GM23338 (cell line): ENCODE results near the gene XRN2. TPM values are rescaled to one million over a fixed set of nuclear protein-coding genes. Genes with fewer than 3 reads are reported as not detected.

Experiments
- ATAC-seq: fragments of 200-7000 bp; cut with Tn5 transposase; 3 replicates; pipeline ENCODE4 v1.9.1; 2020
- DNase-seq: peaks from one replicate; pipeline ENCODE4 v3.0.0-alpha.2; 2015; ENCODE audit warnings: low spot score
- H2AFZ ChIP-seq: fragments of 200-600 bp; sonication (generic); 2 replicates; pipeline ENCODE4 v1.8.0; 2016; ENCODE audit warnings: antibody characterized with exemption, mild to moderate bottlenecking, moderate library complexity
- H3F3A ChIP-seq: fragments of 200-600 bp; sonication (generic); replicated peaks from 2 replicates; pipeline ENCODE4 v1.8.0; 2017; ENCODE audit warnings: antibody characterized with exemption, mixed run types, low read depth
- H3K27ac ChIP-seq: fragments of 200-600 bp; sonication (generic); 2 replicates; pipeline ENCODE4 v1.6.1; 2016; ENCODE audit warnings: low read depth
- H3K27me3 ChIP-seq: fragments of 200-600 bp; sonication (generic); 2 replicates; pipeline ENCODE4 v1.8.0; 2016; ENCODE audit warnings: mild to moderate bottlenecking, mixed run types, moderate library complexity; ENCODE audit not compliant: insufficient read depth
- H3K36me3 ChIP-seq: fragments of 200-600 bp; sonication (generic); 2 replicates; pipeline ENCODE4 v1.8.0; 2016; ENCODE audit warnings: mild to moderate bottlenecking; ENCODE audit not compliant: insufficient read depth
- H3K4me1 ChIP-seq: fragments of 200-600 bp; sonication (generic); 2 replicates; pipeline ENCODE4 v1.8.0; 2016; ENCODE audit warnings: mild to moderate bottlenecking, moderate library complexity; ENCODE audit not compliant: insufficient read depth
- H3K4me2 ChIP-seq: fragments of 200-600 bp; sonication (generic); 2 replicates; pipeline ENCODE4 v1.7.1; 2017; ENCODE audit warnings: mixed run types
- H3K4me3 ChIP-seq: fragments of 200-600 bp; sonication (generic); 2 replicates; pipeline ENCODE4 v1.6.1; 2016; ENCODE audit warnings: mixed run types
- H3K79me2 ChIP-seq: fragments of 200-600 bp; sonication (generic); replicated peaks from 2 replicates; pipeline ENCODE4 v1.8.0; 2017; ENCODE audit warnings: mild to moderate bottlenecking; ENCODE audit not compliant: insufficient read depth
- H3K9me2 ChIP-seq: fragments of 200-600 bp; sonication (generic); 2 replicates; pipeline ENCODE4 v1.8.0; 2017; ENCODE audit not compliant: insufficient read depth
- H4K20me1 ChIP-seq: fragments of 200-600 bp; sonication (generic); replicated peaks from 2 replicates; pipeline ENCODE4 v1.8.0; 2017; ENCODE audit warnings: mild to moderate bottlenecking; ENCODE audit not compliant: insufficient read depth
- H3K27ac Mint-ChIP-seq: 2 replicates; pipeline ENCODE4 v1.8.0; 2020; ENCODE audit warnings: inconsistent platforms, mild to moderate bottlenecking, moderate library complexity, mixed read lengths
- H3K27me3 Mint-ChIP-seq: 3 replicates; pipeline ENCODE4 v1.8.0; 2022; ENCODE audit warnings: low read depth, mild to moderate bottlenecking, moderate library complexity, mixed read lengths, inconsistent platforms; ENCODE audit not compliant: insufficient read depth, poor library complexity
- H3K36me3 Mint-ChIP-seq: 3 replicates; pipeline ENCODE4 v1.8.0; 2021; ENCODE audit warnings: low read depth, mild to moderate bottlenecking, inconsistent platforms, moderate library complexity, mixed read lengths
- H3K4me1 Mint-ChIP-seq: 3 replicates; pipeline ENCODE4 v1.8.0; 2020; ENCODE audit warnings: mild to moderate bottlenecking, inconsistent platforms, mixed read lengths
- H3K4me3 Mint-ChIP-seq: 3 replicates; pipeline ENCODE4 v1.8.0; 2021; ENCODE audit warnings: moderate library complexity, mild to moderate bottlenecking, inconsistent platforms, mixed read lengths
- H3K9me3 Mint-ChIP-seq: 3 replicates; pipeline ENCODE4 v1.8.0; 2020; ENCODE audit warnings: moderate library complexity, mild to moderate bottlenecking, inconsistent platforms, mixed read lengths
- EZH2 ChIP-seq: fragments of 200-600 bp; sonication (generic); IDR thresholded peaks from one replicate; pipeline ENCODE4 v1.8.0; 2017; ENCODE audit warnings: antibody characterized with exemption, mild to moderate bottlenecking, low read depth; ENCODE audit not compliant: unreplicated experiment
- ZNF331 ChIP-seq: fragments of 250-450 bp; sonication (Bioruptor Pico); IDR thresholded peaks from 2 replicates; pipeline ENCODE4 v1.5.0; 2020; ENCODE audit warnings: low read depth, mild to moderate bottlenecking, moderate library complexity
- polyA plus RNA-seq: library from polyadenylated mRNA; unstranded; fragments of >200 nt; fragmentation: Nextera tagmentation; extraction: Ambion mirVana; gene quantifications from 2 replicates; pipeline ENCODE4 v1.2.1, GENCODE V29; 2016
- total RNA-seq: library from RNA; depleted of rRNA; stranded (reverse); fragments of >200 nt; shearing (Covaris generic); gene quantifications from 2 replicates; pipeline ENCODE4 v1.2.3, GENCODE V29; 2014
- TF ChIP-seq, protein P1 (sequence below): fragments of 250-450 bp; sonication (Bioruptor Pico); IDR thresholded peaks from 2 replicates; pipeline ENCODE4 v1.5.0; 2020; ENCODE audit warnings: mild to moderate bottlenecking, moderate library complexity
- TF ChIP-seq, protein P2 (sequence below): IDR thresholded peaks from one replicate; pipeline ENCODE4 v1.6.1; 2018; ENCODE audit warnings: antibody characterized with exemption; ENCODE audit not compliant: unreplicated experiment

The XRN2 gene
- total and polyA plus RNA-seq, 2 experiments from 2014 or later: 113 to 150 TPM

DNA sequence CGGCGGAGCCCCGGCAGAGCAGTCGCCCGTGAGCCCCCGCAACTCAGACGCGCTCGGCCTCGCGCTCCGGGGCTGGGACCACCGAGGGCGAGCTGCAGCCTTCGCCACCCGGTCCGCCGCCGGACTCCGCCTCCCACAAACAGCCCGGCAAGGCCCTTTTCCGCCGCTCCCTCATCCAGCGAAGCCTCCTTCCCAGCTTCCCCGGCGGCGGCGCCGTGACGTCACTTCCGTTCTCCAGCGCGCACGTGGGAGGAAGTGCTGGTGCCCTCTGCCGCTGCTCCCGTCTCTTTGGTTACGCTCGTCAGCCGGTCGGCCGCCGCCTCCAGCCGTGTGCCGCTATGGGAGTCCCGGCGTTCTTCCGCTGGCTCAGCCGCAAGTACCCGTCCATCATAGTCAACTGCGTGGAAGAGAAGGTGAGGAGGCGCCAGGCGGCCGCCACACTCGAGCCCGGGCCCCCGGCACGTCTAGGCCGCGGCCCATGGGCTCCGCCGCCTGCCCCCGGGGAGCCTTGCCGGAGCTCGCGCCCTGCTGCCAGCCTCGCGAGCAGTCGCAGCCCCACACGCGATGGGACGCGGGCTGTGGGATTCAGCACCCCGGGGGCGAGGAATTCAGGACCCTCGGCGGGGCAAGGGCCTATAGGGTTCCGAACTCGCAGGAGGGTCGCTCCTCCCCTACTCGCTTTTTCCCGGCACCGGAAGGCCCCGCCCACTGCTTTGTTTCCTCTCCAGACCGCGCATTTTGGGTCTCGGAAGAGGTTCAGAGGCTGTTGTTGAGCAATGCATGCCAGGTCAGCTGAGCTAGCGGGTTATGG is at the start of gene XRN2 (continued):
- TF ChIP-seq, protein P1, sequence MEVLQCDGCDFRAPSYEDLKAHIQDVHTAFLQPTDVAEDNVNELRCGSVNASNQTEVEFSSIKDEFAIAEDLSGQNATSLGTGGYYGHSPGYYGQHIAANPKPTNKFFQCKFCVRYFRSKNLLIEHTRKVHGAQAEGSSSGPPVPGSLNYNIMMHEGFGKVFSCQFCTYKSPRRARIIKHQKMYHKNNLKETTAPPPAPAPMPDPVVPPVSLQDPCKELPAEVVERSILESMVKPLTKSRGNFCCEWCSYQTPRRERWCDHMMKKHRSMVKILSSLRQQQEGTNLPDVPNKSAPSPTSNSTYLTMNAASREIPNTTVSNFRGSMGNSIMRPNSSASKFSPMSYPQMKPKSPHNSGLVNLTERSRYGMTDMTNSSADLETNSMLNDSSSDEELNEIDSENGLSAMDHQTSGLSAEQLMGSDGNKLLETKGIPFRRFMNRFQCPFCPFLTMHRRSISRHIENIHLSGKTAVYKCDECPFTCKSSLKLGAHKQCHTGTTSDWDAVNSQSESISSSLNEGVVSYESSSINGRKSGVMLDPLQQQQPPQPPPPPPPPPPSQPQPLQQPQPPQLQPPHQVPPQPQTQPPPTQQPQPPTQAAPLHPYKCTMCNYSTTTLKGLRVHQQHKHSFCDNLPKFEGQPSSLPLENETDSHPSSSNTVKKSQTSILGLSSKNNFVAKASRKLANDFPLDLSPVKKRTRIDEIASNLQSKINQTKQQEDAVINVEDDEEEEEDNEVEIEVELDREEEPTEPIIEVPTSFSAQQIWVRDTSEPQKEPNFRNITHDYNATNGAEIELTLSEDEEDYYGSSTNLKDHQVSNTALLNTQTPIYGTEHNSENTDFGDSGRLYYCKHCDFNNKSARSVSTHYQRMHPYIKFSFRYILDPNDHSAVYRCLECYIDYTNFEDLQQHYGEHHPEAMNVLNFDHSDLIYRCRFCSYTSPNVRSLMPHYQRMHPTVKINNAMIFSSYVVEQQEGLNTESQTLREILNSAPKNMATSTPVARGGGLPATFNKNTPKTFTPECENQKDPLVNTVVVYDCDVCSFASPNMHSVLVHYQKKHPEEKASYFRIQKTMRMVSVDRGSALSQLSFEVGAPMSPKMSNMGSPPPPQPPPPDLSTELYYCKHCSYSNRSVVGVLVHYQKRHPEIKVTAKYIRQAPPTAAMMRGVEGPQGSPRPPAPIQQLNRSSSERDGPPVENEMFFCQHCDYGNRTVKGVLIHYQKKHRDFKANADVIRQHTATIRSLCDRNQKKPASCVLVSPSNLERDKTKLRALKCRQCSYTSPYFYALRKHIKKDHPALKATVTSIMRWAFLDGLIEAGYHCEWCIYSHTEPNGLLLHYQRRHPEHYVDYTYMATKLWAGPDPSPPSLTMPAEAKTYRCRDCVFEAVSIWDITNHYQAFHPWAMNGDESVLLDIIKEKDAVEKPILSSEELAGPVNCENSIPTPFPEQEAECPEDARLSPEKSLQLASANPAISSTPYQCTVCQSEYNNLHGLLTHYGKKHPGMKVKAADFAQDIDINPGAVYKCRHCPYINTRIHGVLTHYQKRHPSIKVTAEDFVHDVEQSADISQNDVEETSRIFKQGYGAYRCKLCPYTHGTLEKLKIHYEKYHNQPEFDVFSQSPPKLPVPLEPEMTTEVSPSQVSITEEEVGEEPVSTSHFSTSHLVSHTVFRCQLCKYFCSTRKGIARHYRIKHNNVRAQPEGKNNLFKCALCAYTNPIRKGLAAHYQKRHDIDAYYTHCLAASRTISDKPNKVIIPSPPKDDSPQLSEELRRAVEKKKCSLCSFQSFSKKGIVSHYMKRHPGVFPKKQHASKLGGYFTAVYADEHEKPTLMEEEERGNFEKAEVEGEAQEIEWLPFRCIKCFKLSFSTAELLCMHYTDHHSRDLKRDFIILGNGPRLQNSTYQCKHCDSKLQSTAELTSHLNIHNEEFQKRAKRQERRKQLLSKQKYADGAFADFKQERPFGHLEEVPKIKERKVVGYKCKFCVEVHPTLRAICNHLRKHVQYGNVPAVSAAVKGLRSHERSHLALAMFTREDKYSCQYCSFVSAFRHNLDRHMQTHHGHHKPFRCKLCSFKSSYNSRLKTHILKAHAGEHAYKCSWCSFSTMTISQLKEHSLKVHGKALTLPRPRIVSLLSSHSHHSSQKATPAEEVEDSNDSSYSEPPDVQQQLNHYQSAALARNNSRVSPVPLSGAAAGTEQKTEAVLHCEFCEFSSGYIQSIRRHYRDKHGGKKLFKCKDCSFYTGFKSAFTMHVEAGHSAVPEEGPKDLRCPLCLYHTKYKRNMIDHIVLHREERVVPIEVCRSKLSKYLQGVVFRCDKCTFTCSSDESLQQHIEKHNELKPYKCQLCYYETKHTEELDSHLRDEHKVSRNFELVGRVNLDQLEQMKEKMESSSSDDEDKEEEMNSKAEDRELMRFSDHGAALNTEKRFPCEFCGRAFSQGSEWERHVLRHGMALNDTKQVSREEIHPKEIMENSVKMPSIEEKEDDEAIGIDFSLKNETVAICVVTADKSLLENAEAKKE (CRISPR knock-in tag): no peak
- TF ChIP-seq EZH2: no peak

DNA sequence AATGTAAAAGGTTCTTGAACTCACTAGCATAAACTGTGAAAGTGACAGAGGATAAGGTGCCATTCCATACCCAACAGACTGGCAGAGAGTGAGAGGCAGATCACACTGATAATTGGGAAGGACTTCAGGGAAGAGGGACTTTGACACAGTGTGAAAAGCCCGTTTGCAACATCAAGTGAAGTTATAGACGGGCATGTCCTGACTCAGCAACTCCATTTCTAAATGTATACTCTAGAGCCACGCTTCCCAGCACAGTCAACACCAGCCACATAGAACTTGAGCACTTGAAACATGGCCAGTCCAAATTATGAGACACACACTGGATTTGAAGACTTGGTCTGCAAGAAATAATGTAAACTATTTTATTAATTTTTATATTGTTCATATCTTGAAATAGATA is 45.9 kb upstream of the XRN2 start:
- Mint-ChIP-seq H3K27me3 (peaks cover 2% of the 10 kb centered on the region), H3K27ac (no peak overlapping the region), H3K4me1 (no peaks in the 10 kb centered on the region), H3K36me3 (no peaks in the 10 kb centered on the region), H3K4me3 (no peak overlapping the region), H3K9me3 (no peaks in the 10 kb centered on the region)
- no peak overlapping the region for H3K4me2 ChIP-seq
- no peak overlapping the region for H2AFZ ChIP-seq
- H3F3A ChIP-seq: no peaks in the 10 kb centered on the region
- ATAC-seq (no peak), DNase-seq (no peak)
- H3K27ac ChIP-seq: no peak overlapping the region
- H3K27me3 ChIP-seq: no peaks in the 10 kb centered on the region
- H3K4me1 ChIP-seq: no peaks in the 10 kb centered on the region
- H3K9me2 ChIP-seq: no peaks in the 10 kb centered on the region
- H4K20me1 ChIP-seq: no peaks in the 10 kb centered on the region
- no peak overlapping the region for H3K4me3 ChIP-seq
- no peaks in the 10 kb centered on the region for H3K36me3 ChIP-seq
- no peaks in the 10 kb centered on the region for H3K79me2 ChIP-seq
- TF ChIP-seq, protein P1 (CRISPR knock-in tag): no peak
- TF ChIP-seq, protein P2, sequence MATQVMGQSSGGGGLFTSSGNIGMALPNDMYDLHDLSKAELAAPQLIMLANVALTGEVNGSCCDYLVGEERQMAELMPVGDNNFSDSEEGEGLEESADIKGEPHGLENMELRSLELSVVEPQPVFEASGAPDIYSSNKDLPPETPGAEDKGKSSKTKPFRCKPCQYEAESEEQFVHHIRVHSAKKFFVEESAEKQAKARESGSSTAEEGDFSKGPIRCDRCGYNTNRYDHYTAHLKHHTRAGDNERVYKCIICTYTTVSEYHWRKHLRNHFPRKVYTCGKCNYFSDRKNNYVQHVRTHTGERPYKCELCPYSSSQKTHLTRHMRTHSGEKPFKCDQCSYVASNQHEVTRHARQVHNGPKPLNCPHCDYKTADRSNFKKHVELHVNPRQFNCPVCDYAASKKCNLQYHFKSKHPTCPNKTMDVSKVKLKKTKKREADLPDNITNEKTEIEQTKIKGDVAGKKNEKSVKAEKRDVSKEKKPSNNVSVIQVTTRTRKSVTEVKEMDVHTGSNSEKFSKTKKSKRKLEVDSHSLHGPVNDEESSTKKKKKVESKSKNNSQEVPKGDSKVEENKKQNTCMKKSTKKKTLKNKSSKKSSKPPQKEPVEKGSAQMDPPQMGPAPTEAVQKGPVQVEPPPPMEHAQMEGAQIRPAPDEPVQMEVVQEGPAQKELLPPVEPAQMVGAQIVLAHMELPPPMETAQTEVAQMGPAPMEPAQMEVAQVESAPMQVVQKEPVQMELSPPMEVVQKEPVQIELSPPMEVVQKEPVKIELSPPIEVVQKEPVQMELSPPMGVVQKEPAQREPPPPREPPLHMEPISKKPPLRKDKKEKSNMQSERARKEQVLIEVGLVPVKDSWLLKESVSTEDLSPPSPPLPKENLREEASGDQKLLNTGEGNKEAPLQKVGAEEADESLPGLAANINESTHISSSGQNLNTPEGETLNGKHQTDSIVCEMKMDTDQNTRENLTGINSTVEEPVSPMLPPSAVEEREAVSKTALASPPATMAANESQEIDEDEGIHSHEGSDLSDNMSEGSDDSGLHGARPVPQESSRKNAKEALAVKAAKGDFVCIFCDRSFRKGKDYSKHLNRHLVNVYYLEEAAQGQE: no peak
- TF ChIP-seq ZNF331: no peak
